GM12874 (cell line): ENCODE measurements around the gene CD3D.

ENCODE experiments used
- CTCF ChIP-seq: IDR thresholded peaks from 2 replicates; pipeline ENCODE4 v1.5.1; 2011; ENCODE audit warnings: low read depth, mild to moderate bottlenecking, control low read depth, low read length, moderate library complexity; ENCODE audit not compliant: insufficient read depth

CD3D gene

DNA sequence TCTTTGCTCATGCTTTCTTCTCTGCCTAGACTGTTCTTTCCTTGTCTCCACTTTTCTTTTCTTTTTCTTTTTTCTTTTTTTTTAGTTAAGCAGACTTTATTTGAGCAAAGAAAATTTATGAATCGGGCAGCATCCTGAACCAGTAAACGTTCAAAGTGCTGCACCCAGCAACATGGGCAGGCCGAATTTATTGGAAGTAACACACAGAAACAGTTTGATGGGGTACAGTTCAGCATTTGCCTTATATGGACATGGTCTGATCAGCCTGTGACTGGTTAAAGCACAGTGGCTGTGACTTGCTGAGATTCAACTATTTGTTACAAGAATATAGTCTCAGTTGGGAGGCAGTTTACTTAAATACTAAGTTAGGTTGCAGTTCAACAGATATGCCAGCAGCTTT lies 22.0 kb downstream of the CD3D start:
- TF ChIP-seq CTCF: no peak

DNA sequence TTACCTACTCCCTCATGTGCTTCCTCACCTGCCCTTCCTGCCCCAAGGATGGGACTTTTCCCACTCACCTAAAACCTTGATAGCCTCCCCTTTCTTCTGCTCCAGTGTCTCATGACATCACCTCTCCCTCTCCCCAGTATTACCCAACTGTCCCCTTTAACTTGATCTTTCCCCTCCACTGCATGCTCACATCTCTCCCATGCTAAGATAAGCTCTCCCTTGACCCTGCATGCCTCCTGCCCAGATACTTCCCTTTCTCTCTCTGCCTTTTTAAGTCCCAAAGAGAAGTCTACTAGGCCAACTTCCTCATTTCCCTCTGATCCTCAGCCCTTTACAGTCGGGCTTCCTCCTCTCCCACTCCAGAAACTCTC lies 23.2 kb downstream of the CD3D start:
- TF ChIP-seq CTCF: no peak

- TF ChIP-seq CTCF: no peak
These were observed 23.7 kb downstream of the CD3D start for GRCh38 chr11:118318581-118319336.

- TF ChIP-seq CTCF: no peak
These were observed 24.4 kb downstream of the CD3D start for GRCh38 chr11:118318124-118318523.

DNA sequence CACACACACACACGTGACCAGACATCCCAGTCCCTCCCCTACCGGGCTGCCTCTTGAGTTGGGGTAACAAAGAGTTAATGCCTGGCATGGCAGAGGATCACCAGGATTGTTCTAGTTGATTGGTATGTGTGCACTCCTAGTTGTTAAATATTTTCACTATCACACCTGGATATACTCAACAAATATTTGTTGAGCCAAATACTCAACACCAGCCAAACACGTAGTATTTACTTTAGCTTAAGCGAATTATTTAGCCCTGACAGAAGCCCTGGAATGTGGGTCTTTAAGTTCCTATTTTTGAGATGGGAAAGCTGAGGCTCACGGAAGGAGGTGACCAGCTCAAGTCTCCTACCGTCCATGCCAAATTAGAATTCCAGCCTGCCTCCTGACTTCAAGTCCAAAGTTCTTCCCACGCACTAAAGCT lies 27.5 kb downstream of the CD3D start:
- no peak for TF ChIP-seq CTCF

- TF ChIP-seq CTCF: no peak
These were observed 29.3 kb downstream of the CD3D start for GRCh38 chr11:118313242-118313641.

DNA sequence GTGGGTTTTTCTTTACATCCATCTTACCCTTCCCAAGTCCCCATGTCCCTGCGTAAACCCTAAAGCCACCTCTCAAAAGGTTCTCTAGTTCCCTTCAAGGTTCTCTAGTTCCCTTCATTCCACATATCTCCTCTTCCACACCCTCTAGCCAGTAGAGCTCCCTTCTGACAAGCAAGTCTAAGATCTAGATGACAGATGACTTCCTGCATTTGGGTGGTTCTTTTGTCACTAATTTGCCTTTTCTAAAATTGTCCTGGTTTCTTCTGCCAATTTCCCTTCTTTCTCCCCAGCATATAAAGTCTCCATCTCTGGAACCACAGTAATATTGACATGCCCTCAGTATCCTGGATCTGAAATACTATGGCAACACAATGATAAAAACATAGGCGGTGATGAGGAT lies 30.2 kb downstream of the CD3D start:
- no peak for TF ChIP-seq CTCF
